ENCODE data around the gene RNF157. TPM values are rescaled to one million over a fixed set of nuclear protein-coding genes. Genes with fewer than 3 reads are reported as not detected.
A peak's percentile ranks its signal among the peaks of the same experiment; 100 is the strongest.

RNF157 gene
- total and polyA plus RNA-seq, 2 of the 13 experiments (the other 11 are each of a cell fraction or from before 2014, with no cell fraction given), result 0.44 to 1.5 TPM

DNA sequence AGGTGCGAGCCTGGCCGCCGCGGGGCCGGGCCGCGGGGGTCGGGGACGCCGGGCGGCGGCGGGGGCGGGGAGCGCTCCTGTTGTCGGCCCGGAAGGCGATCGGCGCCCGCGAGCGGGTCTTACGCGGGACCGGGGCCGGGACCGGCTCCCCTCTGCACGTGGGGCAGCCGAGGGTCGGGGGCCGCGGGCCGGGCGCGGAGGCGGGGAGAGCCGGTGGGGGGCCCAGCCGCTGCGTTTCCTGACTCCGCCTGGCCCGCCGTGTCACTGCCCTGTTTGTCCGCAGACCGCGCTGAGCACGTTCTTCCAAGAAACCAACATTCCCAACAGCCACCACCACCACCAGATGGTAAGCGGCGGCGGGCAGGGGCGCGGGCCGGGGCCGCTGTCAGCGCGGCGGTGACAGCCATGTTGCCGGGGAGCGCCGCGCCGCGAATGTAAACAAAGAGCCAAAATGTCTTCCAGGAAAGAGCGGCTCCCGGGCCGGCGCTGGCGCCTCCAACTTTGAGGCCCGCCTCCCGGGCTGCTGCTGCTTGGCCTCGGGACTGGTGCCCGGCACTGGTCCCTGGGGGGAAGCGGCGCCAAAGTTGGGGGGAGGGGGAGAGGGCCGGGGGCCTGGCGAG lies 25.4 kb upstream of the RNF157 start (continued):
- TF ChIP-seq, protein P1, sequence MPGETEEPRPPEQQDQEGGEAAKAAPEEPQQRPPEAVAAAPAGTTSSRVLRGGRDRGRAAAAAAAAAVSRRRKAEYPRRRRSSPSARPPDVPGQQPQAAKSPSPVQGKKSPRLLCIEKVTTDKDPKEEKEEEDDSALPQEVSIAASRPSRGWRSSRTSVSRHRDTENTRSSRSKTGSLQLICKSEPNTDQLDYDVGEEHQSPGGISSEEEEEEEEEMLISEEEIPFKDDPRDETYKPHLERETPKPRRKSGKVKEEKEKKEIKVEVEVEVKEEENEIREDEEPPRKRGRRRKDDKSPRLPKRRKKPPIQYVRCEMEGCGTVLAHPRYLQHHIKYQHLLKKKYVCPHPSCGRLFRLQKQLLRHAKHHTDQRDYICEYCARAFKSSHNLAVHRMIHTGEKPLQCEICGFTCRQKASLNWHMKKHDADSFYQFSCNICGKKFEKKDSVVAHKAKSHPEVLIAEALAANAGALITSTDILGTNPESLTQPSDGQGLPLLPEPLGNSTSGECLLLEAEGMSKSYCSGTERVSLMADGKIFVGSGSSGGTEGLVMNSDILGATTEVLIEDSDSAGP (CRISPR knock-in tag; IDR thresholded peaks at IDR 0.05; ENCODE audit: borderline replicate concordance), result no peak
- TF ChIP-seq MIER3 (CRISPR knock-in tag; IDR thresholded peaks at IDR 0.05; ENCODE audit: borderline replicate concordance) (no peak), MYNN (CRISPR knock-in tag; IDR thresholded peaks at IDR 0.05; ENCODE audit: low read depth) (no peak), JUND (CRISPR knock-in tag; IDR thresholded peaks at IDR 0.05) (no peak), AHR (CRISPR knock-in tag; IDR thresholded peaks at IDR 0.05) (no peak; the same call in 1 of the 2 replicates), BCL6 (CRISPR knock-in tag; IDR thresholded peaks at IDR 0.05) (peak; percentile 68), HDAC6 (IDR thresholded peaks at IDR 0.05; ENCODE audit: low read depth, low read length) (no peak), ZNF224 (CRISPR knock-in tag; IDR thresholded peaks at IDR 0.05) (no peak), YEATS2 (CRISPR knock-in tag; IDR thresholded peaks at IDR 0.05; ENCODE audit: borderline replicate concordance) (no peak), KLF15 (CRISPR knock-in tag; IDR thresholded peaks at IDR 0.05; ENCODE audit: borderline replicate concordance) (no peak), ZNF451 (CRISPR knock-in tag; IDR thresholded peaks at IDR 0.05) (0 out of 2 replicates have a peak, but pooled peaks have one; percentile 25), MED8 (CRISPR knock-in tag; IDR thresholded peaks at IDR 0.05; ENCODE audit: insufficient replicate concordance) (no peak), ZFP62 (CRISPR knock-in tag; IDR thresholded peaks at IDR 0.05) (no peak)
- TF ChIP-seq, protein P2, sequence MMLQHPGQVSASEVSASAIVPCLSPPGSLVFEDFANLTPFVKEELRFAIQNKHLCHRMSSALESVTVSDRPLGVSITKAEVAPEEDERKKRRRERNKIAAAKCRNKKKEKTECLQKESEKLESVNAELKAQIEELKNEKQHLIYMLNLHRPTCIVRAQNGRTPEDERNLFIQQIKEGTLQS (CRISPR knock-in tag; IDR thresholded peaks at IDR 0.05), result no peak
- TF ChIP-seq, protein P3, sequence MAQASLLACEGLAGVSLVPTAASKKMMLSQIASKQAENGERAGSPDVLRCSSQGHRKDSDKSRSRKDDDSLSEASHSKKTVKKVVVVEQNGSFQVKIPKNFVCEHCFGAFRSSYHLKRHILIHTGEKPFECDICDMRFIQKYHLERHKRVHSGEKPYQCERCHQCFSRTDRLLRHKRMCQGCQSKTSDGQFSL (CRISPR knock-in tag; IDR thresholded peaks at IDR 0.05), result no peak
- TF ChIP-seq, protein P4, sequence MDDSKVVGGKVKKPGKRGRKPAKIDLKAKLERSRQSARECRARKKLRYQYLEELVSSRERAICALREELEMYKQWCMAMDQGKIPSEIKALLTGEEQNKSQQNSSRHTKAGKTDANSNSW (CRISPR knock-in tag; IDR thresholded peaks at IDR 0.05; ENCODE audit: borderline replicate concordance), result 0 out of 2 replicates have a peak, but pooled peaks have one; percentile 41
- TF ChIP-seq, protein P5, sequence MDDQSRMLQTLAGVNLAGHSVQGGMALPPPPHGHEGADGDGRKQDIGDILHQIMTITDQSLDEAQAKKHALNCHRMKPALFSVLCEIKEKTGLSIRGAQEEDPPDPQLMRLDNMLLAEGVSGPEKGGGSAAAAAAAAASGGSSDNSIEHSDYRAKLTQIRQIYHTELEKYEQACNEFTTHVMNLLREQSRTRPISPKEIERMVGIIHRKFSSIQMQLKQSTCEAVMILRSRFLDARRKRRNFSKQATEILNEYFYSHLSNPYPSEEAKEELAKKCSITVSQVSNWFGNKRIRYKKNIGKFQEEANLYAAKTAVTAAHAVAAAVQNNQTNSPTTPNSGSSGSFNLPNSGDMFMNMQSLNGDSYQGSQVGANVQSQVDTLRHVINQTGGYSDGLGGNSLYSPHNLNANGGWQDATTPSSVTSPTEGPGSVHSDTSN (CRISPR knock-in tag; IDR thresholded peaks at IDR 0.05; ENCODE audit: borderline replicate concordance), result no peak
- TF ChIP-seq, protein P6, sequence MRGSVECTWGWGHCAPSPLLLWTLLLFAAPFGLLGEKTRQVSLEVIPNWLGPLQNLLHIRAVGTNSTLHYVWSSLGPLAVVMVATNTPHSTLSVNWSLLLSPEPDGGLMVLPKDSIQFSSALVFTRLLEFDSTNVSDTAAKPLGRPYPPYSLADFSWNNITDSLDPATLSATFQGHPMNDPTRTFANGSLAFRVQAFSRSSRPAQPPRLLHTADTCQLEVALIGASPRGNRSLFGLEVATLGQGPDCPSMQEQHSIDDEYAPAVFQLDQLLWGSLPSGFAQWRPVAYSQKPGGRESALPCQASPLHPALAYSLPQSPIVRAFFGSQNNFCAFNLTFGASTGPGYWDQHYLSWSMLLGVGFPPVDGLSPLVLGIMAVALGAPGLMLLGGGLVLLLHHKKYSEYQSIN (CRISPR knock-in tag; IDR thresholded peaks at IDR 0.05; ENCODE audit: borderline replicate concordance), result no peak
- TF ChIP-seq, protein P7, sequence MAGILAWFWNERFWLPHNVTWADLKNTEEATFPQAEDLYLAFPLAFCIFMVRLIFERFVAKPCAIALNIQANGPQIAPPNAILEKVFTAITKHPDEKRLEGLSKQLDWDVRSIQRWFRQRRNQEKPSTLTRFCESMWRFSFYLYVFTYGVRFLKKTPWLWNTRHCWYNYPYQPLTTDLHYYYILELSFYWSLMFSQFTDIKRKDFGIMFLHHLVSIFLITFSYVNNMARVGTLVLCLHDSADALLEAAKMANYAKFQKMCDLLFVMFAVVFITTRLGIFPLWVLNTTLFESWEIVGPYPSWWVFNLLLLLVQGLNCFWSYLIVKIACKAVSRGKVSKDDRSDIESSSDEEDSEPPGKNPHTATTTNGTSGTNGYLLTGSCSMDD (CRISPR knock-in tag; IDR thresholded peaks at IDR 0.05), result no peak
- TF ChIP-seq, protein P8, sequence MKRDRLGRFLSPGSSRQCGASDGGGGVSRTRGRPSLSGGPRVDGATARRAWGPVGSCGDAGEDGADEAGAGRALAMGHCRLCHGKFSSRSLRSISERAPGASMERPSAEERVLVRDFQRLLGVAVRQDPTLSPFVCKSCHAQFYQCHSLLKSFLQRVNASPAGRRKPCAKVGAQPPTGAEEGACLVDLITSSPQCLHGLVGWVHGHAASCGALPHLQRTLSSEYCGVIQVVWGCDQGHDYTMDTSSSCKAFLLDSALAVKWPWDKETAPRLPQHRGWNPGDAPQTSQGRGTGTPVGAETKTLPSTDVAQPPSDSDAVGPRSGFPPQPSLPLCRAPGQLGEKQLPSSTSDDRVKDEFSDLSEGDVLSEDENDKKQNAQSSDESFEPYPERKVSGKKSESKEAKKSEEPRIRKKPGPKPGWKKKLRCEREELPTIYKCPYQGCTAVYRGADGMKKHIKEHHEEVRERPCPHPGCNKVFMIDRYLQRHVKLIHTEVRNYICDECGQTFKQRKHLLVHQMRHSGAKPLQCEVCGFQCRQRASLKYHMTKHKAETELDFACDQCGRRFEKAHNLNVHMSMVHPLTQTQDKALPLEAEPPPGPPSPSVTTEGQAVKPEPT (CRISPR knock-in tag; IDR thresholded peaks at IDR 0.05; ENCODE audit: low read depth), result no peak
